Urothelium cell line (cell line): ENCODE data around the gene SH3BGRL.
A peak's percentile ranks its signal among the peaks of the same experiment; 100 is the strongest.

Source experiments
- DNase-seq: peaks from one replicate; pipeline ENCODE4 v3.0.0; 2011; ENCODE audit warnings: low spot score, mixed read lengths
- FAIRE-seq: peaks from 2 replicates; lab custom pipeline; 2011; peaks lifted over from hg19 to GRCh38; lab: Jason Lieb, UNC

SH3BGRL gene

DNA sequence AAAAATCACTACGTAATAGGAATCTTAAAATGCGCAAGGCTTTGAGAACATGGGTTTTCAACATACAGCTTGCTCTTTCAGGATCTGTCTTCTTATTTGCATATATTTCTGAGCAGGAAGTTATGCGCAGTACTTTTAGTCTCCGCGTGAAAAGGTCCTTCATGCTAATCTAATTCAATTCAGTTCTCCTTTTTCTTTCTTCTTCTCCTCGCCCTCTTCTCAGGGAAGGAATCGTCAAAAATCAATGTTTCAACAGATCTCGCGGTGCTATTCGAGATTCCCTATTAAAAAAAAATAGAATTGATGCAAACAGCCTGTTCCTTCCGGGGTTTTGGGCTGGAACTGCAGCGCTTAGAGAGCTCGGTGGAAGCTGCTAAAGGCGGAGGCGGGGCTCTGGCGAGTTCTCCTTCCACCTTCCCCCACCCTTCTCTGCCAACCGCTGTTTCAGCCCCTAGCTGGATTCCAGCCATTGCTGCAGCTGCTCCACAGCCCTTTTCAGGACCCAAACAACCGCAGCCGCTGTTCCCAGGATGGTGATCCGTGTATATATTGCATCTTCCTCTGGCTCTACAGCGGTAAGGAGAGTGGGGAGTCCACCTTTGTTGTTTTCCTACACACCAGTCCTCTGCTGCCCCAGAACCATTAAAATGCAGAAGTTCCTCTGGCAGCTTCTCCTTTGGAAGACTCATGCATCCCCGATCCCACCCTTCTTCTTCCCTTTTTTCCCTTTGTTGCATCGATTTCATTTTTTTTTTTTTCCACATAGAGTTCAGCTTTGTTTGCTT lies at the start of gene SH3BGRL, which contains the start of gene HMGN5:
SH3BGRL (plus strand) TSS at position 432 of the 785 bp plus-strand sequence; CDS start at position 531, 99 bp downstream.
HMGN5 (minus strand) TSS at position 243 of the 785 bp plus-strand sequence. CDS start 80,364 bp downstream, outside the sequence.
- FAIRE-seq = no peak
- peak; percentile 78 for DNase-seq

DNA sequence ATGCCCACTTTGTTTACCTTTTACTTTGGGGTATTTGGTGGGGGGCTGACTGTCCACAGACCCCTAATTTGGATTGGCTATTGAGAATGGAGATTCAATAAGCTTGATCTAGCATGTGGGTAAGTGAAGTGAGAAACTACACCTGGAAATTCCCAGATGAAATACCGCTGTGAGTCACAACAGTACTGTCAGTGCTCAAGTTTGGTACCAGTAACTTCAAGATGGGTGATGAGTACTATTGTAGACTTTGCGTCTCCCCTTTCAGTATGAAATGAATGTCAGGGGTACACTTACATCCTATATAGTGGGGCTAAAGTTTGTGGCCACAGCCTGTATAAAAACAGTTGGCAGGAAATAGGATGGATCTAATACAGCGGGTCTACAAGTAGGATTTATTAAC lies 33.5 kb upstream of the SH3BGRL start:
- FAIRE-seq (no peak), DNase-seq (no peak)

DNA sequence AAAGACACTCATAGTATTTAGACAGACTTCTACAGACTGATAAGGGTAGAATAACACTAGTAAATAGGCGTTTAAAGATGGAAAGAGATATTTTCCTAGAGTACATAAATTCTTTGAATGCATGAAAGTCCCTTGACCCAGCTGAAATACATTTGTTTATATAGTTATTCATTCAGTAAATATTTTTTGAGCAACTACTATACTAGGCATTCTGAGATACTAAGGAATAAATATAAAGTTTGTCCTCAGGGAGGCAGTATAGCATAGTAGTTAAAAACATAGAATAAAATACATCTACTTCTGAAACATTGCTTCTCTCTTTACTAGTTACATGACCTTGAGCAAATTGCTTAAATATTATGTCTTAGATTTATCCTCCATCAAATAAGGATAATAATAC lies 27.6 kb upstream of the SH3BGRL start:
- FAIRE-seq (no peak), DNase-seq (no peak)

DNA sequence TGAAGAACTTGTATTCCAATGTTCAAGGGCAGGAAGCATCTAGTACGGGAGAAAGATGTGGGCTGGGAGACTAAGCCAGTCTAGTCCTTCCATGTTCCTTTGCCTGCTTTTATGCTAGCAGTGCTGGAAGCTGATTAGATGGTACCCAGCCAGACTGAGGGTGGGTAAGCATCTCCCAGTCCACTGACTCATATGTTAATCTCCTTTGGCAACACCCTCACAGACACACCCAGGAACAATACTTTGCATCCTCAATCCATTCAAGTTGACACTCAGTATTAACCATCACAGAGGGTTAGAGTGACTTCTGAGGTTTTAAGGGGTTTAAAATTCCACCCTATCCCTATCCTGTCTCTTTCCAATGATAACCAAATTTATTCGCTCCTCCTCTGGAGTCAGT lies 6.6 kb upstream of the SH3BGRL start:
- FAIRE-seq (no peak), DNase-seq (no peak)

DNA sequence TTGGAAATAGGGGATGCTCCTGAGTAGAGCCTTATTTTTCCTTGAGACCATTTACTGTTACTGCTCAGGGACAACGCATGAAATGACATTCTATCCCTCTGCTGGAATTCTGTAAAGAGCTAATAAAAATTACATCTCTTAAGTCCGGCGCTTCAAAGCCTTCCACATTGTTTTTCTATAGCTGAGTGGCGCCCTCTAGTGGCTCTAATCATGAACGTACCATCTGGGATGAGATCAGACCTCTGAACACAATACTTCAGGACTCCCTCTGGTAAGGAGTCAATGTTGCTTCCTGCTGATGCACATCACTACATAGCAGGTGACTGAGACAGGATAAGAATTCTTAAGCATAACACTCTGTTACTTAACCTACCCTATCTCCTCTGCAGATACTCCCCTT lies 6.2 kb upstream of the SH3BGRL start:
- FAIRE-seq = no peak
- DNase-seq = peak; percentile 44

DNA sequence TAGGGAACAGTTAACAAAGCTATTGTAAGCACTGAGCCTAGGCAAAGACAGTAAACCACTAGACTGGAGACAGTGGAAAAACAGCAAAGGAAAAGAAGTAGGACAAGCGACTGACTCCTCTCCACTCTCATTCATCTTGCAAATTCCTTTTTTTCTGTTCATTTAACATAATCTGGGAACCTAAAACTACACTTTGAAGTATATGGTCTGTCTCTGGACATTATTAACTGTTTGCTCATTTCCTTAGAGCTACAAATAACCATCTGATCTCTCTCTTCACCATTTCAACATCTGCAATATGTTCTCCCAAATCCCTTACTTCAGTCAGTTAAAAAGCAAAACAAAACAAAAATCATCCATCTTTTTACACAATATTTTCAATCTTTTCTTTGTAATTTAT lies 831 bp upstream of the SH3BGRL start:
- DNase-seq (no peak), FAIRE-seq (no peak)

DNA sequence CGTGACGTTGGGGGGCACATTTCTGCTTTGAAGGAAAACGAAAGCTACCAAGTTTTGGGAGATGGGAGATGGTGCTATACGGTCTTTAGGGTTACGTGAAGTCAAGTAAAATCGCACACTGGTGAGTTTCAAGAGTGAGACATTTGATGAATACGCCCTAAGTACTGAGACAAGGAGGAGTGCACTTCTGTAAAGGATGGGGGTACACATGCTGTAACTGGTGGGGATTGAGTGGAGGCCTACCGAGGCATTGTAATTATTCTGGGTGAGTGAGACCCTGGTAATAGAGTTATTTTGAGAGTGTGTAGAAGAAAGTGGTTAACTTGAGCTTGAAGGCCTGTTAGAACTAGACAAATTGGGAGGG lies 536 bp downstream of the SH3BGRL start:
- DNase-seq = peak; percentile 2
- FAIRE-seq = no peak

DNA sequence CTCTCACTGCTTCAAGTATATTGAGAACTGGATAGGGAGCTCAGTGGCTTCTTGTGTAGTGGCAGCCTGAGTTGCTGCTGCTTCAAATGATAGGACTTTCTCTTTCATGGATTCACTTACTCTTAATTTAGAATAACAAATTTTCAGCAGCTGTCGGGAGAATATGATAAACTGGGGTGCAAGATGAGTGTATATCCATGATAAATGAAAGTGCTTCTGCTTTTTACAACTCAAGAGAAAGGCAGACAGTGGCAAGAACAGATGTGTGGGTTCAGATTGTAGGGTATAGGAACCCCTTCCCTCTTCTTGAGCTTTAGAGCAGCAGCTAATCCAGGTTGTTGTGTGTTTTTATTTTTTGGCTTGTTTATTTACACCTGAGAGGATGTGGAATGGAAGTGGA lies 1.0 kb downstream of the SH3BGRL start:
- no peak for DNase-seq
- FAIRE-seq = no peak

DNA sequence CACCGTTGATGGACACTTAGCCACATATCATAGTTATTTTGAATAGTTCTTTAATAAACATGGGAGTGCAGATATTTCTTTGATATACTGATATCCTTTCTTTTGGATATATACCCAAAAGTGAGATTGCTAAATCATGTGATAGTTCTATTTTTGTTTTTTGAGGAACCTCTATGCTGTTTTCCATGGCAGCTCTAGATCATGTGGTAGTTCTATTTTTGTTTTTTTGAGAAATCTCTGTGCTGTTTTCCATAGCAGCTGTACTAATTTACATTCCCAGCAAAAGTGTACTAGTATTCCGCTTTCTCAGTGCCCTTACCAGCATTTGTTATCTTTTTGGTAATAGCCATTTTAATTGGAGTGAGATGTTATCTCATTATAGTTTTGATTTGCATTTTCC lies 3.6 kb downstream of the SH3BGRL start:
- DNase-seq = no peak
- no peak for FAIRE-seq

DNA sequence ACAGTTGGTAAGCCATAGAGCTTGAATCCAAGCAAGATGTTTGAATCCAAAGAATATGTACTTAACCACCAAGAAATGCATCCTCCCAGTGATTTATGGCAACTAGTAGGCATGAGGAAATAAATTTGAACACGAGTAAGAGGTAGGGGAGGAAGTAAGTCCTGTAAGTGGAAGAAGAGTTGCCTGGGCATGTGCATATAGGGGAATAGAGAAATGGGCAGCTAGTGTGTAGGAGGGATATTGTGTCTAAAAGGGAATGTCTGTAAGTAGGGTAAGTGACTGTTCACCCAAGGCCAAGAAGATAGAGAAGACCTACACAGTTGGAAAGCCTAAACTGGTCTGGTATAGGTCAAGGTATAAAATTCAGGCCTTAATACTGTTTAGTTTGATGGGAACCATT lies 4.6 kb downstream of the SH3BGRL start:
- FAIRE-seq = no peak
- DNase-seq = no peak

DNA sequence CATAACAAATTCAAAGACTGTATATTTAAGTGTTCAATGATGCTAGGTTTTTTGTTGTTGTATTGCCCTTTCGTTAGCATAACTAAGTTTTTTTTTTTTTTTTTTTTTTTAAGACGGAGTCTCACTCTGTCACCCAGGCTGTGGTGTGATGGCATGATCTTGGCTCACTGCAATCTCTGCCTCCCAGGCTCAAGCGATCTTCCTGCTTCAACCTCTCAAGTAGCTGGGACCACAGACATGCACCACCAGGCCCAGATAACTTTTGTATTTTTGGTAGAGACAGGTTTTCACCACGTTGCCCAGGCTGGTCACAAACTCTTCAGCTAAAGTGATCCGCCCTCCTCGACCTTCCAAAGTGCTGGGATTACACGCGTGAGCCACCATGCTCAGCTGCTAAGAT lies 7.0 kb downstream of the SH3BGRL start:
- FAIRE-seq = no peak
- DNase-seq = no peak

DNA sequence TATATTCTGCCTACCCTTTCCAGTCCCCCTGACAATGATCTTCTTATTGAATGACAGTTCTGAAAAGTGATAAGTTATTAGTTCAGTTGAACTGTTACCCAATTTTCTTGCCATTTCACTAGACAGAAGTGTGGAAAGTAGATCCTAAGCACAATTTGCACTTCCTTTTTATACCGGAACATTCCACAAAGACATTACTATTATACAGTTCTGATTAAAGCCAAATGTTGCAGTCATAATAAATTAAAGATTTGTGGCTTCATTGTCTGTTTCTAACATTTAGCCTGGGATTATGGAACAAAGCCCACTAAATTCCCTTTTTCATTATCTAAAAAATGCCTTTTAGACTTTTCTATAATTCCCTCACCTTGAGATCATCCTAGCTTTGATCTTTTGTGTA lies 13.8 kb downstream of the SH3BGRL start:
- no peak for FAIRE-seq
- DNase-seq = no peak

DNA sequence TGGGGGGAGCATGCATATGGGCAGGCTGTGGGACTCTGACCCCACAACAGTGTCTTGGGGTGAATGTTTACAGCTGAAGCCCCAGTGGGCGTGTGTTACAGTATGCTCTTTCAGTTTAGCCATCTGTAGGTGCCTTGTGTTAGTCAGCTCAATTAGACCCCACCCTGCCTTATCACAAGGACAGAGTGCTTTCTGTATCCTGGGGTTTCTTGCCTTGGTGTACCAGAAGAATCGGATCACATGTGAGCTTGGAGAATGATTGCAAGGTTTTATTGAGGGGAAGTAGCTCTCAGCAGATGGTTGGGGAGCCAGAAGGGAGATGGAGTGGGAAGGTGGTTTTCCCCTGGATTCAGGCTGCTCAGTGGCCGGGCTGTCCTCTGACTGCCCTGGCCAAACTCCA lies 27.3 kb downstream of the SH3BGRL start:
- DNase-seq (no peak), FAIRE-seq (no peak)

DNA sequence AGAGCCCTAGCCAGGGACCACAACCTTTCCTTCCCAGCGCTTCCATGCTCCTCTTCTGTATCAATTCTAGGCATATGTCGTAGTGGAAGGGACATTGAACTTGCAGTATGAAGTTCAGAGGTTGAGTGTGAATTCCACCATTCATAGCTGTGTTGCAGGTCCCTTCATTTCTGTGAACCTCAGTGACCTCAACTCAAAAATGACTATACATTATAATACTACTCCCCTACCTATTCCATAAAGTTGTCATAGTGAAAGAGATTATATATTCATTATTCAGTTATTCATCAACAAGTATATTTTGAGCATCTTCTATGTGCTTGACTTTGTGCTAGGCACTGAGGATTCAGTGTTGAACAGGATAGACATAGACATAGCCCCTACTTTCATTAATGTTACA lies 28.0 kb downstream of the SH3BGRL start:
- DNase-seq = no peak
- no peak for FAIRE-seq

DNA sequence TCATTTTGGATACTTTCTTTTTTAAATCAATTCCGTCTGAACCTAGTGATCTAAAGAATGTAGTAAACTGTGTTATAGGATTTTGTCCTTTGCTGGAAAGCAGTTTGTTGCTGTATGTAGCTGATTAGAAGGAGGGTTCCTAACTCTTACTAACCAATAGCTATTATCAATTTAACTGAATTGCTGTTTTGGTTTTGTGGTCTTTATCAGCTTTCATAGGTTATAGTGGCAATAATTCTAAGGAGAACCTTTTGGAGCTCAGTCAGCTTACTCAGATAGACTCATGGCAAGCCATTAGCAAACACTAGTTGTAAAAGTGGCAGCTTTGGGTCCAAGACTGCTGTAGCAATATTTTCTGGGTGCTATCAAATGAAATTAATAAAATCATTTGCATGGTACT lies 29.6 kb downstream of the SH3BGRL start:
- no peak for FAIRE-seq
- DNase-seq = no peak

DNA sequence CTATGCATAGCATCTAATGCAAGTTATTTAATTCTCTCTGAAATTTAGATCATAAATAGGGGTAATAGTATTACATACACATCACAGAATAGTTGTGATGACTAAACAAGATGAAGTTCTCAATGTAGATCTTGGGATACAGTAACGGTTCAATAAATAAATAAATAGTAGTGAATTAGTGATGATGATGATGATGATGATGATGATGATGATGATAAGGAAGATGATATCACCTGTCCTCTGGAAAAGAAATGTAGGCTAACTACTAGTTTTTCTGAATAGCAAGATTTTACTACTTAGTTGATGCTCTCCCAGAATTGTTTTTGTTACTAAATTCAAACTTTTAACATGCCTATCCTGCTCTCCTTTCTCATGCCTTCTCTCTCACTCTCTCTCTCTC lies 30.3 kb downstream of the SH3BGRL start:
- no peak for FAIRE-seq
- DNase-seq = no peak

DNA sequence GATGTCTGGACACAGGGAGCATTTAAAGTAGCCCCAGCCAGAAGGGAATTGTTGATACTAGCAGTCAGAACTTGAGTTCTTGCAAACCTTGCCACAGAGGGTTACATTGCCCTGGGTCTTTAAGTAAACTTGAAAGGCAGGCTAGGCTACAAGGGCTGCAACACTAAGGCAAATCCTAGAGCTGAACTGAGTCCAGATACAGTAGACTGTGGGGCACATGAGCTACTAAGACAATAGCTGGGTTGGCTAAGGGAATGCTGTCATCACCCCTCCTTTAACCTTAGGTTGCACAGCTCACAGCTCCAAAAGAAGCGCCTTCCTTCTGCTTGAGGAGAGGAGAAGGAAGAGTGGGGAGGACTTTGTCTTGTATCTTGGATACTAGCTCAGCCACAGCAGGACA lies 35.6 kb downstream of the SH3BGRL start:
- FAIRE-seq = no peak
- no peak for DNase-seq

DNA sequence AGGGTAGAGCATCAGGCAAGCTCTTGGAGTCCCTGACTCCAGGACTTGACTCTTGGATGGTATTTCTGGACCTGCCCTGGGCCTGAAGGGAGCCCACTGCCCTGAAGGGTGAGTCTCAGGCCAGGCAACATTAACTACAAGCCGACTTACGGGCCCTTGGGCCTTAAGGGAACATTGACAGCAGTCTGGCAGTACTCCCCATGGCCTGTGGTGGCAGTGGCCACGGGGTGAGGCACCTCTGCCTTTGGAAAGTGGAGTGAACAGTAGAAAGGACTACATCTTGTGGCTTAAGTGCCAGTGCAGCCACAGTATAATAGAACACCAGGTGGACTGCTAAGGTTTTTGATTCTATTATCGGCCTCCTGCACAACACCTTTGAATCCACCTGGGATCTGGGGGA lies 36.3 kb downstream of the SH3BGRL start:
- DNase-seq (no peak), FAIRE-seq (no peak)

DNA sequence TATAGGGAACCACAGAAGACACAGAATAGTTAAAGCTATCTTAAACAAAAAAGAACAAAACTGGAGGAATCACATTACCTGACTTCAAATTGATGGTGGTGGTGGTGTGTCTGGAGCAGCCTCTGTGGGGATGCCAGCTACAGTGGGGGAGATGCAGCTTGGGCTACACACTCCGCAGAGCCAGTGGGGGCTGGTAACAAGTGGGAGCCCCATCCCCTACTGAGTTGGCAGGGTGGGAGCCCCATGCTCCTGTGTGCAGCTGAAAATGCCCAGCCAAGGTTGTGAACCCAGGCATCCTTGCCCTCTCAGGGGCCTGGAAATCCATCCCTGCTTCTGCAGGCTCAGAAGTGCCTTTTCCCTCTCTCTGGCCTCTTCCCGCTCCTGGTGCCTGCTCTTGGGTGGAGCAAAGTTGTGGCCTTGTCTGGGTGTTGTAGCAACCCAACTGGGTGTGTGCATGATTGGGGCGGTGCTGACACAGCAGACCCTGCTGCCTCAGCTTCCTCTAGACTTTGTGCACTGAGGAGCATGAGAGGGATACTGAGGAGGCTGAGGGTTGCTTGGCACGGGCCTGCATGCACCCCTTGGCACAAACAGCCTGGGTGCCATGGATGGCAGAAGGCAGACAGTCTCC lies 38.9 kb downstream of the SH3BGRL start:
- FAIRE-seq (no peak), DNase-seq (no peak)

DNA sequence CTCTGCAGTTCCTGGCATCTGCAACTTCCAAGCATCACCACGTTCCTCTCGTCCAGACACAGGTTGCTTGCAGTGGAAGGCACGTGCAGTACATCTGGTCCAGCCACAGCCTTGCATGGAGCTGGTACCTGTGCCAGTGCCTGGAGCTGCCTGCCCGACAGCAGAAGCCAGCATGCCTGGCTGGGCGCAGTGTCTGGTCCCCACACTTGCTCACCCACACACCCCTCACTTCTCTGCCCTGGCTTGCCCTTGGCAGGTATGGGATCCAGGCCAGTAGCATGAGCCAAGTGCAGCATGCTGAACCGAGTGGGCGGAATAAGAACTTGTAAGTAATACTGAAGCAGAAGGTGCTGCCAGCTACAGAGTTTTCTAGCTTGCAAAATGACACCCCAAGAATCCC lies 39.9 kb downstream of the SH3BGRL start:
- FAIRE-seq (no peak), DNase-seq (no peak)

DNA sequence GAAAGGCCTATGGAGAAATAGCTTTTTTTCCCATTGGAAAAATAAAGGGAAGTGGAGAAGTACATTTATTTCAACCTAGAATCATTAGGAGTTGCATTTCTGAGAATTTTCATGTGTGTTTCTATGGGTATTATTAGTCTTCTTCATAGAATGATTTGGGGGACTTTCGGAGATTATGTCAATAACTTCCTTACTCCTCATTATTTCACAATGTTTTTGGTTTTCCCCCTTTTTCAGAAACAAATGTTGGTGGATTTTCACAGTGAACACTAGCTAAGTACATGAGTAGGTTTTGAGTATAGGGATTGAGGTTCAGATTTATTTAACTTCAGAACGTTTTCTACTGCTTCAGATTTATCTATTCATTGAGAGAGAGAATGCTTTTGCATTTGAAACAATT lies 54.0 kb downstream of the SH3BGRL start:
- FAIRE-seq (no peak), DNase-seq (no peak)

DNA sequence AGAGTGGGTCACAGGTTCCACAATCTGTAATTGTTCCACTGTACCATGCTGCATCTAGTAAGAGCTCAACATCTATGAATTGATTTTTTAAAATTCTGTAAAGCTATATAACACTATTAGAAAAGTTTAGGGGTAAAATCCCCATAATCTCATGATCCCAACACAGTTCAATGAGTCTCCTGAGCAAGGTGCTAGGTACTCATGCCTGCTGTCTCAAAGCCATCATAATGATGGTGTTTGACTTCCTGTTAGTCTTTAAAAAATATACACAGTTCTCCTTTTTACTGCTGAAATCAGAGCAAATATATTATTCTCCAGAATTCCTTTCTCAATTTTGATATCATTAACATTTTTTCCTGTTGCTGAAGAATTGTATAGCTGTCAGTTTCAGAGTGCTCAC lies 55.9 kb downstream of the SH3BGRL start:
- no peak for FAIRE-seq
- no peak for DNase-seq
